GM21423 (cell line): ENCODE data around the gene GCK.

Experiments
- ATAC-seq: cut with Tn5 transposase; IDR thresholded peaks from one replicate; pipeline ENCODE4 v1.9.1; 2021; ENCODE audit warnings: mild to moderate bottlenecking, moderate library complexity; ENCODE audit not compliant: unreplicated experiment

GCK gene

GRCh38 chr7:44108768-44109750, 80.2 kb downstream of the GCK start:
- no peak for ATAC-seq

GRCh38 chr7:44107961-44108767, 81.1 kb downstream of the GCK start:
- no peak for ATAC-seq

GRCh38 chr7:44107116-44107960, 81.9 kb downstream of the GCK start:
- no peak for ATAC-seq

- ATAC-seq, result no peak
These were observed 82.8 kb downstream of the GCK start for GRCh38 chr7:44106311-44107065.

GRCh38 chr7:44105832-44106231, 83.4 kb downstream of the GCK start:
- no peak for ATAC-seq

- no peak for ATAC-seq
These were observed 84.1 kb downstream of the GCK start for GRCh38 chr7:44104860-44105771.

GRCh38 chr7:44103923-44104859, 85.0 kb downstream of the GCK start, which contains the start of gene AEBP1:
TSS of gene AEBP1 (plus strand) at chr7:44104345. CDS start at chr7:44104666, 321 bp downstream.
- no peak for ATAC-seq

- no peak for ATAC-seq
These were observed 85.7 kb downstream of the GCK start for GRCh38 chr7:44103566-44103922.

GRCh38 chr7:44102846-44103565, 86.2 kb downstream of the GCK start:
- ATAC-seq, result no peak

GRCh38 chr7:44101966-44102845, 87.0 kb downstream of the GCK start:
- ATAC-seq, result no peak

- no peak for ATAC-seq
These were observed 87.8 kb downstream of the GCK start for GRCh38 chr7:44101303-44101965.

GRCh38 chr7:44100458-44101302, 88.6 kb downstream of the GCK start:
- no peak for ATAC-seq

- ATAC-seq, result no peak
These were observed 89.6 kb downstream of the GCK start for GRCh38 chr7:44099669-44100068.

GRCh38 chr7:44098092-44099068, 90.9 kb downstream of the GCK start:
- ATAC-seq, result no peak
